Measurements from ENCODE around the gene MRPS9. TPM values are rescaled to one million over a fixed set of nuclear protein-coding genes. Genes with fewer than 3 reads are reported as not detected.
A peak's percentile ranks its signal among the peaks of the same experiment; 100 is the strongest.

MRPS9 gene
- total RNA-seq, 1 donor = 17.8 TPM

- TF ChIP-seq, protein P1, sequence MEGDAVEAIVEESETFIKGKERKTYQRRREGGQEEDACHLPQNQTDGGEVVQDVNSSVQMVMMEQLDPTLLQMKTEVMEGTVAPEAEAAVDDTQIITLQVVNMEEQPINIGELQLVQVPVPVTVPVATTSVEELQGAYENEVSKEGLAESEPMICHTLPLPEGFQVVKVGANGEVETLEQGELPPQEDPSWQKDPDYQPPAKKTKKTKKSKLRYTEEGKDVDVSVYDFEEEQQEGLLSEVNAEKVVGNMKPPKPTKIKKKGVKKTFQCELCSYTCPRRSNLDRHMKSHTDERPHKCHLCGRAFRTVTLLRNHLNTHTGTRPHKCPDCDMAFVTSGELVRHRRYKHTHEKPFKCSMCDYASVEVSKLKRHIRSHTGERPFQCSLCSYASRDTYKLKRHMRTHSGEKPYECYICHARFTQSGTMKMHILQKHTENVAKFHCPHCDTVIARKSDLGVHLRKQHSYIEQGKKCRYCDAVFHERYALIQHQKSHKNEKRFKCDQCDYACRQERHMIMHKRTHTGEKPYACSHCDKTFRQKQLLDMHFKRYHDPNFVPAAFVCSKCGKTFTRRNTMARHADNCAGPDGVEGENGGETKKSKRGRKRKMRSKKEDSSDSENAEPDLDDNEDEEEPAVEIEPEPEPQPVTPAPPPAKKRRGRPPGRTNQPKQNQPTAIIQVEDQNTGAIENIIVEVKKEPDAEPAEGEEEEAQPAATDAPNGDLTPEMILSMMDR (IDR thresholded peaks at IDR 0.05; ENCODE audit: insufficient read depth, low read length) = no peak
- no peak for DNase-seq (ENCODE audit: low read depth)
- H3K4me3 ChIP-seq (ENCODE audit: low read depth, low read length) = no peak overlapping the region
These were observed 105.2 kb downstream of the MRPS9 start for GRCh38 chr2:105143094-105143466.

DNA sequence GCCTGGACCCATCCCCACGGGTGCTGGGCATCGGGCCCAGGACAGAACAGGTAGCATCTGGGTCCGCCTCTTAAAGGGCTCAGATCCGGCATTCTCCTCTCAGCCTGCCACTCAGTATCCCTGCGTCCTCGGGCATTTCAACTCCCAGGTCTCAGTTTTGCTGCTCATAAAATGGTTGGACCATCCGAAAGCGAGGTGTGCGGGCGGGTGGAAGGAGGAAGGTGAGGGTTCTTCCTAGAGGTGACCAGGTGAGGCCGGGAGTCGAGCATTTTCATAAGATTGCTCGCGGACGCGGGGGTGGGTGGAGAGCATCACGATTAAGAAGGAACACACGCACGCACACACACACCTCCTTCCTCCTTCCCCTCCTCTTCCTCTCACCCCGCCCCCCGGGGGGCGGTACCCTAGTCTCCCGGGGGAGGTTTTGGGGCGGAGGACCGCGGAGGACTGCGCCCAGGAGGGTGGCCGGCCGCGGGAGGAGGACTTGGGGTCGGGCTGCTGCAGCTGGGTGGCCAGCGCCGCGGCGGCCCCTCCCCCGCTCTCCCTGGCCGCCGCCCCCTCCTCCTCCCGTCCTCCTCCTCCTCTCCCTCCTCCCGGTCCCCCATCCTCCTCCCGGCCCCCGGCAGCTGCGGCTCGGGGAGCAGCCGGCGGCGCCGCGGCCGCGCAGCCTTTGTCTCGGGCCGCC lies 105.7 kb downstream of the MRPS9 start:
- peak overlapping the region; percentile 28 for H3K4me3 ChIP-seq (ENCODE audit: low read depth, low read length)
- TF ChIP-seq, protein P1 (IDR thresholded peaks at IDR 0.05; ENCODE audit: insufficient read depth, low read length) = no peak
- DNase-seq (ENCODE audit: low read depth) = no peak

DNA sequence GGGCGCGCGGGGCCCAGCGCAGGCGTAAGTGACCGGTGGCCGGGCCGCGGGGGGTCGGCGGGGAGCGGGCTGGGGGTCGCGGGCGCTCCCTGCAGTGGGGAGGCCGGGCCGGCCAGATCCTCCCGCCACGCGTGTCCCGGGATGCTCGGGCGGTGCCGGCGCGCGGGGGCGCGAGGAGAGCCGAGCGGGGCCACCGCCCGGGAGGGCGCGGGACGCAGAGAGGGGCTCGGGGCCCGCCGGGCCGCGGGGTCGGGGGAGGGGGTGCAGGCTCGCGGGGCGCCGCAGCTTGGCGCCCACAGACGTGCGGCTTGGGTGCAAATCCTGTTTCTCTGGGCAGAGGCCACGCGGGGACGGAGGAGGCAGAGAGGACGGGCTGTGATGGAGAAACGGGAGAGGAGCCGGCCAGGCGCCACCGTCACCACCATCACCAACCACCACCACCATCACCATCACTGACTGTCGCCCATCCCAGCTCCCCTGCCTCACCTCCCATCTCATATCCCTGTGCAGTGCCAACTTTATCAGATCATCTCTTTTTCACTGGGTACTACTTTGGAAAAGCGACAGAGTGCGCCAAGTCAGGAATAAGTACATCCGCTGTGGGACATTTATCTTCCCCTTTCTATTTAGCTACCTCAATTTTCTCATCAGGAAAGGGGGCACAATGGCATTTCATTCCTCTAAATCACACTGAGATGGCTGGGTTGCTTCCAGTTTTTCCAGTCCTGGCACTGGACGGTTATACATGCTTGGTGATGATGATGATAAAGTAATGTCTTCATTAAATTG lies 106.5 kb downstream of the MRPS9 start:
- DNase-seq (ENCODE audit: low read depth) = no peak
- H3K4me3 ChIP-seq (ENCODE audit: low read depth, low read length) = no peak overlapping the region
- TF ChIP-seq, protein P1 (IDR thresholded peaks at IDR 0.05; ENCODE audit: insufficient read depth, low read length) = no peak

GRCh38 chr2:105144941-105145300 lies 107.1 kb downstream of the MRPS9 start:
- TF ChIP-seq, protein P1 (IDR thresholded peaks at IDR 0.05; ENCODE audit: insufficient read depth, low read length) = no peak
- DNase-seq (ENCODE audit: low read depth) = no peak
- H3K4me3 ChIP-seq (ENCODE audit: low read depth, low read length) = no peak overlapping the region

DNA sequence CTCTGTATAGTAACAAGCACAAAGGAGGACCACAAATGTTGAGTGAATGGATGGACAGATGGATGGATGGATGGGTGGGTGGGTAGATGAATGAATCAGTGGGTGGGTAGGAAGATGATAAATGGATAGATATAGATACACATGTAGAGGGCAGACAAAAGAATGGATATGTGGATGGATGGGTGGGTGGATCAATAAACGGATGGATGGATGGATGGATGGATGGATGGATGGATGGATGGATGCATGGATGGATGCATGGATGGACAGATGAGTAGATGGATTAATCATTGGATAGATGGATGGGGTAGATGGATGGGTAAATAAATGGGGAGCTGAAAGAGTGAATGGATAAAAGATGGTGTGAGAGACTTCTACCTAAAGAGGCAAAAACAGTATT lies 111.4 kb downstream of the MRPS9 start:
- TF ChIP-seq, protein P1 (IDR thresholded peaks at IDR 0.05; ENCODE audit: insufficient read depth, low read length) = no peak
- DNase-seq (ENCODE audit: low read depth) = no peak
- H3K4me3 ChIP-seq (ENCODE audit: low read depth, low read length) = no peak overlapping the region

Other genes starting within 250 kb of the MRPS9 start
- gene POU3F3, start 184.0 kb upstream of the MRPS9 start, total RNA-seq (ENCODE audit: low replicate concordance) = not detected in 2 replicates
- gene GPR45, start 203.7 kb downstream of the MRPS9 start, total RNA-seq (ENCODE audit: low replicate concordance) = not detected in 2 replicates